Left lung (tissue), 10 donors: ENCODE data around the gene RAB40C. TPM values are rescaled to one million over a fixed set of nuclear protein-coding genes. Genes with fewer than 3 reads are reported as not detected.

ENCODE experiments used
- ATAC-seq: fragments of 200-7000 bp; cut with Tn5 transposase; one replicate; pipeline ENCODE4 v1.9.1; 2020; ENCODE audit warnings: moderate library complexity
- DNase-seq, 4 donors: peaks; one replicate each; pipeline ENCODE4 v3.0.0-alpha.2; 2013 to 2020
- H3K27ac ChIP-seq, 2 donors: fragments of 200-600 bp; sonication (generic) in 1 of 2; one replicate each; pipeline versions ENCODE4 v1.5.0 to v1.8.0; 2020 to 2021
- H3K27me3 ChIP-seq, 2 donors: fragments of 200-600 bp; sonication (generic) in 1 of 2; one replicate each; pipeline versions ENCODE4 v1.5.0 to v1.8.0; 2020 to 2021
- H3K36me3 ChIP-seq, 2 donors: fragments of 200-600 bp; sonication (generic) in 1 of 2; one replicate each; pipeline versions ENCODE4 v1.5.0 to v1.8.0; 2020 to 2021
- H3K4me1 ChIP-seq, 2 donors: fragments of 200-600 bp; one replicate each; pipeline ENCODE4 v1.8.0; 2021
- H3K4me3 ChIP-seq, 2 donors: fragments of 200-600 bp; sonication (generic) in 1 of 2; one replicate each; pipeline versions ENCODE4 v1.5.0 to v1.8.0; 2020 to 2021; ENCODE audit warnings: mild to moderate bottlenecking in 1 of 2
- H3K9me3 ChIP-seq, 2 donors: fragments of 200-600 bp; sonication (generic) in 1 of 2; one replicate each; pipeline versions ENCODE4 v1.5.0 to v1.8.0; 2020 to 2021
- CTCF ChIP-seq, 2 donors: fragments of 200-600 bp; sonication (generic) in 1 of 2; IDR thresholded peaks; one replicate each; pipeline versions ENCODE4 v1.5.0 to v1.8.0; 2021; ENCODE audit warnings: antibody characterized with exemption in 2 of 2
- intact Hi-C, 2 donors: fragments of 100-400 bp; cut with DNase I; formaldehyde crosslinking; loops; one replicate each; pipeline versions ENCODE4 v1.11.2 to v1.14.2; 2022
- polyA plus RNA-seq, 6 donors: library from polyadenylated mRNA; unstranded; fragments of 120-200 nt; gene quantifications; one replicate each; pipeline ENCODE4 v1.2.1, GENCODE V29; 2013; ENCODE audit not compliant: insufficient read length in 6 of 6
- total RNA-seq, 2 donors: library from RNA; stranded (reverse); fragmentation: NEBNext Ultra II Directional; extraction: Animal tissue kit (Norgen Biotek cat#: 25700); gene quantifications; one replicate each; pipeline ENCODE4 v1.2.1, GENCODE V29; 2021
- donor health status: DM: no; HTN: yes; CAD: no.
- donor health status: DM: no; HTN: no; CAD: no.

The RAB40C gene
- total and polyA plus RNA-seq, 8 donors: 17.6 to 32.9 (median 25.9) TPM

GRCh38 chr16:619476-620100 lies 29.7 kb downstream of the RAB40C start:
- intact Hi-C loops: no loop called here
- ATAC-seq: no peak
- peaks cover 0 to 13% of the 10 kb centered on the region in 2 donors for H3K4me1 ChIP-seq
- no peaks in the 10 kb centered on the region for H3K27me3 ChIP-seq
- H3K9me3 ChIP-seq: no peaks in the 10 kb centered on the region
- peak in 2 of 4 donors; percentile 52 to 62 for DNase-seq
- no peak for TF ChIP-seq CTCF (IDR thresholded peaks at IDR 0.05)
- peaks cover 0 to 19% of the 10 kb centered on the region in 2 donors for H3K36me3 ChIP-seq
- no peak overlapping the region for H3K27ac ChIP-seq
- no peak overlapping the region for H3K4me3 ChIP-seq

- peaks cover 0 to 13% of the 10 kb centered on the region in 2 donors for H3K4me1 ChIP-seq
- ATAC-seq (no peak), DNase-seq (peak in 1 of 4 donors; percentile 71)
- no peaks in the 10 kb centered on the region for H3K27me3 ChIP-seq
- H3K4me3 ChIP-seq: no peak overlapping the region
- peaks cover 0 to 31% of the 10 kb centered on the region in 2 donors for H3K36me3 ChIP-seq
- H3K27ac ChIP-seq: no peak overlapping the region
- intact Hi-C loops: no loop called here
- H3K9me3 ChIP-seq: no peaks in the 10 kb centered on the region
- no peak for TF ChIP-seq CTCF (IDR thresholded peaks at IDR 0.05)
Measured at GRCh38 chr16:620700-621525, 31.0 kb downstream of the RAB40C start.

GRCh38 chr16:621526-622105 lies 31.8 kb downstream of the RAB40C start:
- ATAC-seq (no peak), DNase-seq (peak in 1 of 4 donors; percentile 67)
- H3K27me3 ChIP-seq: no peaks in the 10 kb centered on the region
- H3K36me3 ChIP-seq: peaks cover 0 to 38% of the 10 kb centered on the region in 2 donors
- no peak for TF ChIP-seq CTCF (IDR thresholded peaks at IDR 0.05)
- intact Hi-C loops: no loop called here
- H3K9me3 ChIP-seq: no peaks in the 10 kb centered on the region
- H3K4me1 ChIP-seq: peaks cover 0 to 13% of the 10 kb centered on the region in 2 donors
- no peak overlapping the region for H3K27ac ChIP-seq
- H3K4me3 ChIP-seq: no peak overlapping the region

- ATAC-seq (no peak), DNase-seq (peak in 1 of 4 donors; percentile 63)
- Histone ChIP-seq H3K27me3 (no peaks in the 10 kb centered on the region), H3K4me3 (no peak overlapping the region), H3K36me3 (peaks cover 0 to 48% of the 10 kb centered on the region in 2 donors), H3K4me1 (peaks cover 4 to 14% of the 10 kb centered on the region in 2 donors), H3K27ac (no peak overlapping the region), H3K9me3 (no peaks in the 10 kb centered on the region)
- intact Hi-C loops: no loop called here
- TF ChIP-seq CTCF (IDR thresholded peaks at IDR 0.05): no peak
Measured at GRCh38 chr16:622920-623280, 33.0 kb downstream of the RAB40C start.

GRCh38 chr16:624526-625070 lies 34.7 kb downstream of the RAB40C start:
- intact Hi-C loops: no loop called here
- no peak overlapping the region for H3K27ac ChIP-seq
- H3K4me3 ChIP-seq: no peak overlapping the region
- no peak for DNase-seq
- no peaks in the 10 kb centered on the region for H3K27me3 ChIP-seq
- H3K4me1 ChIP-seq: peaks cover 4 to 28% of the 10 kb centered on the region in 2 donors
- no peak for ATAC-seq
- H3K36me3 ChIP-seq: peaks cover 0 to 58% of the 10 kb centered on the region in 2 donors
- H3K9me3 ChIP-seq: no peaks in the 10 kb centered on the region
- no peak for TF ChIP-seq CTCF (IDR thresholded peaks at IDR 0.05)
